ENCODE results near the gene SERPINE1. TPM values are rescaled to one million over a fixed set of nuclear protein-coding genes. Genes with fewer than 3 reads are reported as not detected.

SERPINE1 gene
- total and polyA plus RNA-seq, 2 of the 13 experiments (the other 11 are each of a cell fraction or from before 2014, with no cell fraction given) = 21.2 to 1,576 TPM

DNA sequence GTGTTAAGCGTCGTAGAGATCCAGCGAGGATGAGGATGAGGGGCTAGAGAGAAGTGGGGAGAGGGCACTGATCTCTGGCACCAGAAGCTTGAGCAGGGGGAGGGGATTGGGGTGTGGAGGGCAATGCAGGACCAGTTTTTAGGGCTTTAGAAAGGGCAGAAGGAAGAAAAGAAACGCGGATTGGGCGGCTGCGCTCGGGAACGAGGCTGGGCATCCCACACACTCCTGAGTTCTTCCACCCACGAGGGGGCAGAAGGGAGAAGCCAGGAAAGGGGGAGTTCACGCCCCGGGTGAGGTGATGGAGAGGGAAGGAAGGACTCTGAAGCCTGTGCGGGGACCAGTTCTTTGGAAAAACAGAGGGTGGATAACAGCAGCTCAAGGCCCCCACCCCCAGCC is 44.5 kb downstream of the SERPINE1 start:
- no peak for ATAC-seq
- H3K9ac ChIP-seq (ENCODE audit: insufficient read depth, low read depth, low read length) = no peak overlapping the region
- peaks cover 48% of the 10 kb centered on the region for H3K4me1 ChIP-seq (ENCODE audit: insufficient read depth, low read length)
- H3K36me3 ChIP-seq (replicated peaks in 1 of 2; ENCODE audit: control insufficient read depth in 1 of 2, insufficient read depth in 2 of 2, low read length in 2 of 2) = no peaks in the 10 kb centered on the region
- TF ChIP-seq, protein P1, sequence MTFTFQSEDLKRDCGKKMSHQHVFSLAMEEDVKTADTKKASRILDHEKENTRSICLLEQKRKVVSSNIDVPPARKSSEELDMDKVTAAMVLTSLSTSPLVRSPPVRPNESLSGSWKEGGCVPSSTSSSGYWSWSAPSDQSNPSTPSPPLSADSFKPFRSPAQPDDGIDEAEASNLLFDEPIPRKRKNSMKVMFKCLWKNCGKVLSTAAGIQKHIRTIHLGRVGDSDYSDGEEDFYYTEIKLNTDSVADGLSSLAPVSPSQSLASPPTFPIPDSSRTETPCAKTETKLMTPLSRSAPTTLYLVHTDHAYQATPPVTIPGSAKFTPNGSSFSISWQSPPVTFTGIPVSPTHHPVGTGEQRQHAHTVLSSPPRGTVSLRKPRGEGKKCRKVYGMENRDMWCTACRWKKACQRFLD (CRISPR knock-in tag; IDR thresholded peaks at IDR 0.05; ENCODE audit: borderline replicate concordance) = no peak
- TF ChIP-seq, protein P2, sequence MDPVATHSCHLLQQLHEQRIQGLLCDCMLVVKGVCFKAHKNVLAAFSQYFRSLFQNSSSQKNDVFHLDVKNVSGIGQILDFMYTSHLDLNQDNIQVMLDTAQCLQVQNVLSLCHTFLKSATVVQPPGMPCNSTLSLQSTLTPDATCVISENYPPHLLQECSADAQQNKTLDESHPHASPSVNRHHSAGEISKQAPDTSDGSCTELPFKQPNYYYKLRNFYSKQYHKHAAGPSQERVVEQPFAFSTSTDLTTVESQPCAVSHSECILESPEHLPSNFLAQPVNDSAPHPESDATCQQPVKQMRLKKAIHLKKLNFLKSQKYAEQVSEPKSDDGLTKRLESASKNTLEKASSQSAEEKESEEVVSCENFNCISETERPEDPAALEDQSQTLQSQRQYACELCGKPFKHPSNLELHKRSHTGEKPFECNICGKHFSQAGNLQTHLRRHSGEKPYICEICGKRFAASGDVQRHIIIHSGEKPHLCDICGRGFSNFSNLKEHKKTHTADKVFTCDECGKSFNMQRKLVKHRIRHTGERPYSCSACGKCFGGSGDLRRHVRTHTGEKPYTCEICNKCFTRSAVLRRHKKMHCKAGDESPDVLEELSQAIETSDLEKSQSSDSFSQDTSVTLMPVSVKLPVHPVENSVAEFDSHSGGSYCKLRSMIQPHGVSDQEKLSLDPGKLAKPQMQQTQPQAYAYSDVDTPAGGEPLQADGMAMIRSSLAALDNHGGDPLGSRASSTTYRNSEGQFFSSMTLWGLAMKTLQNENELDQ (CRISPR knock-in tag; IDR thresholded peaks at IDR 0.05; ENCODE audit: borderline replicate concordance) = no peak
- TF ChIP-seq, protein P3, sequence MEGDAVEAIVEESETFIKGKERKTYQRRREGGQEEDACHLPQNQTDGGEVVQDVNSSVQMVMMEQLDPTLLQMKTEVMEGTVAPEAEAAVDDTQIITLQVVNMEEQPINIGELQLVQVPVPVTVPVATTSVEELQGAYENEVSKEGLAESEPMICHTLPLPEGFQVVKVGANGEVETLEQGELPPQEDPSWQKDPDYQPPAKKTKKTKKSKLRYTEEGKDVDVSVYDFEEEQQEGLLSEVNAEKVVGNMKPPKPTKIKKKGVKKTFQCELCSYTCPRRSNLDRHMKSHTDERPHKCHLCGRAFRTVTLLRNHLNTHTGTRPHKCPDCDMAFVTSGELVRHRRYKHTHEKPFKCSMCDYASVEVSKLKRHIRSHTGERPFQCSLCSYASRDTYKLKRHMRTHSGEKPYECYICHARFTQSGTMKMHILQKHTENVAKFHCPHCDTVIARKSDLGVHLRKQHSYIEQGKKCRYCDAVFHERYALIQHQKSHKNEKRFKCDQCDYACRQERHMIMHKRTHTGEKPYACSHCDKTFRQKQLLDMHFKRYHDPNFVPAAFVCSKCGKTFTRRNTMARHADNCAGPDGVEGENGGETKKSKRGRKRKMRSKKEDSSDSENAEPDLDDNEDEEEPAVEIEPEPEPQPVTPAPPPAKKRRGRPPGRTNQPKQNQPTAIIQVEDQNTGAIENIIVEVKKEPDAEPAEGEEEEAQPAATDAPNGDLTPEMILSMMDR (CRISPR knock-in tag; IDR thresholded peaks at IDR 0.05) = peak; percentile 38; the same call in 1 of the 2 replicates
- TF ChIP-seq, protein P4, sequence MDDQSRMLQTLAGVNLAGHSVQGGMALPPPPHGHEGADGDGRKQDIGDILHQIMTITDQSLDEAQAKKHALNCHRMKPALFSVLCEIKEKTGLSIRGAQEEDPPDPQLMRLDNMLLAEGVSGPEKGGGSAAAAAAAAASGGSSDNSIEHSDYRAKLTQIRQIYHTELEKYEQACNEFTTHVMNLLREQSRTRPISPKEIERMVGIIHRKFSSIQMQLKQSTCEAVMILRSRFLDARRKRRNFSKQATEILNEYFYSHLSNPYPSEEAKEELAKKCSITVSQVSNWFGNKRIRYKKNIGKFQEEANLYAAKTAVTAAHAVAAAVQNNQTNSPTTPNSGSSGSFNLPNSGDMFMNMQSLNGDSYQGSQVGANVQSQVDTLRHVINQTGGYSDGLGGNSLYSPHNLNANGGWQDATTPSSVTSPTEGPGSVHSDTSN (CRISPR knock-in tag; IDR thresholded peaks at IDR 0.05; ENCODE audit: borderline replicate concordance) = no peak
- TF ChIP-seq ZNF292 (CRISPR knock-in tag; IDR thresholded peaks at IDR 0.05; ENCODE audit: borderline replicate concordance, low read depth) = no peak
- TF ChIP-seq NFIC (IDR thresholded peaks at IDR 0.05; ENCODE audit: low read length) = no peak
- WGBS (ENCODE audit: low lambda C conversion rate) = 17% methylated on average over 12 of the region's 13 CpGs
- no peaks in the 10 kb centered on the region for H4K20me1 ChIP-seq (ENCODE audit: insufficient read depth, low read length)
- no peak overlapping the region for H3K4me3 ChIP-seq (replicated peaks in 1 of 3; ENCODE audit: insufficient read depth in 1 of 3, low read depth in 2 of 3, low read length in 3 of 3)
- no peak overlapping the region for H3K27ac ChIP-seq (ENCODE audit: extremely low read length, insufficient read depth, low read length)
- intact Hi-C loops (cut with micrococcal nuclease; ENCODE audit: unreplicated experiment) (no loop called here), in situ Hi-C loops (cut with HindIII; ENCODE audit: extremely low pct_ligation_motif_present, low pct_unique_long_range_greater_than_20kb) (no loop called here)
- H3K9me3 ChIP-seq (ENCODE audit: low read length) = no peaks in the 10 kb centered on the region
- no peak overlapping the region for H3K4me2 ChIP-seq (ENCODE audit: low read depth, low read length)
- ChIA-PET CTCF (ENCODE audit: low intra/inter-chr PET ratio, low total read pairs) (interaction anchor here (1.6 kb wide), 1 partner anchor 21 kb away, joined by 4 read pairs; no protein-coding TSS in a partner anchor), POLR2A (no interaction called here)
- H2AFZ ChIP-seq (ENCODE audit: low read length) = no peak overlapping the region
- no peak for DNase-seq (ENCODE audit: low spot score)
- H3K27me3 ChIP-seq (ENCODE audit: control insufficient read depth in 1 of 2, insufficient read depth in 2 of 2, low read length in 2 of 2) = peaks cover 15 to 82% of the 10 kb centered on the region in 2 experiments
- no peak for FAIRE-seq
- BruUV-seq (replicated peaks) = no TSS peak
- no peaks in the 10 kb centered on the region for H3K79me2 ChIP-seq (ENCODE audit: insufficient read depth, low read length)

All from HepG2 (cell line).